ENCODE measurements around the gene ZMIZ1.

Gene ZMIZ1

GRCh38 chr10:79066411-79067240 lies 2.1 kb upstream of the ZMIZ1 start:
- DNase-seq (ENCODE audit: low read depth in 2 of 2) = no peak

GRCh38 chr10:79067241-79068202 lies 1.2 kb upstream of the ZMIZ1 start:
- peak; percentile 61 to 73 for DNase-seq (ENCODE audit: low read depth in 2 of 2)

GRCh38 chr10:79068203-79068561 lies 584 bp upstream of the ZMIZ1 start:
- DNase-seq (ENCODE audit: low read depth in 2 of 2) = no peak

GRCh38 chr10:79069325-79070080 lies 737 bp downstream of the ZMIZ1 start:
- DNase-seq (ENCODE audit: low read depth in 2 of 2) = no peak

GRCh38 chr10:79070081-79070605 lies 1.4 kb downstream of the ZMIZ1 start:
- DNase-seq (ENCODE audit: low read depth in 2 of 2) = no peak

- no peak for DNase-seq (ENCODE audit: low read depth in 2 of 2)
Observed at GRCh38 chr10:79070606-79071395, 2.0 kb downstream of the ZMIZ1 start.

GRCh38 chr10:79071396-79071923 lies 2.7 kb downstream of the ZMIZ1 start:
- DNase-seq (ENCODE audit: low read depth in 2 of 2) = no peak

GRCh38 chr10:79072041-79072441 lies 3.3 kb downstream of the ZMIZ1 start:
- DNase-seq (ENCODE audit: low read depth in 2 of 2) = no peak

- DNase-seq (ENCODE audit: low read depth in 2 of 2) = no peak
Observed at GRCh38 chr10:79072994-79073645, 4.4 kb downstream of the ZMIZ1 start.

- no peak for DNase-seq (ENCODE audit: low read depth in 2 of 2)
Observed at GRCh38 chr10:79073784-79074432, 5.1 kb downstream of the ZMIZ1 start.

GRCh38 chr10:79074732-79075131 lies 6.0 kb downstream of the ZMIZ1 start:
- no peak for DNase-seq (ENCODE audit: low read depth in 2 of 2)

GRCh38 chr10:79075418-79075817 lies 6.7 kb downstream of the ZMIZ1 start:
- no peak for DNase-seq (ENCODE audit: low read depth in 2 of 2)

- DNase-seq (ENCODE audit: low read depth in 2 of 2) = no peak
Observed at GRCh38 chr10:79077488-79078173, 8.9 kb downstream of the ZMIZ1 start.

GRCh38 chr10:79078367-79079053 lies 9.7 kb downstream of the ZMIZ1 start:
- DNase-seq (ENCODE audit: low read depth in 2 of 2) = no peak

- no peak for DNase-seq (ENCODE audit: low read depth in 2 of 2)
Observed at GRCh38 chr10:79079054-79079397, 10.3 kb downstream of the ZMIZ1 start.

- DNase-seq (ENCODE audit: low read depth in 2 of 2) = no peak
Observed at GRCh38 chr10:79079490-79080355, 11.0 kb downstream of the ZMIZ1 start.

GRCh38 chr10:79081353-79082034 lies 12.7 kb downstream of the ZMIZ1 start:
- DNase-seq (ENCODE audit: low read depth in 2 of 2) = no peak
